HG02798 (cell line): ENCODE results near the gene UNK.
"Not testable (repeated sequence)": the region's sequence is repeated elsewhere in the genome, so short reads cannot be mapped to it uniquely, and the experiment has no call there.

ENCODE experiments used
- ATAC-seq: cut with Tn5 transposase; IDR thresholded peaks from one replicate; pipeline ENCODE4 v1.9.1; 2021; ENCODE audit warnings: mild to moderate bottlenecking; ENCODE audit not compliant: unreplicated experiment, poor library complexity

The UNK gene

DNA sequence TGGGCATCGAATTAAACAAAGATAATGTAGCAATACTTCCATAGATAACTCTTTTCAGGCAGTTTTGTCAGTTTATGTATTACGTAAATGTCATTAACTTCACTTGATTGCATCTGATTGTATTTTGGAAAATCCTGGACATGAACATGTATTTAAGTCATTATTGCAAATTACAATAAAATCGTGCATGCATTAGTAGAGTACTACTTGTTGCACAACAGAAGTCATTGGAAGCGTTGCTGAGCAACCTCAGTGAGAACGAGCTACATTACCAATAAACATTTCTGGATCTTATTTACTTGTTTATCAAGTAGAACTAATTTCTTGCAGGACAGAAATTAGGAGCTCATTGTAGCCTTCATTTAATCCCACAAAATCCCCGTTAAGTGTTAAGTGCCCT lies 6.6 kb downstream of the UNK start:
- no peak for ATAC-seq

DNA sequence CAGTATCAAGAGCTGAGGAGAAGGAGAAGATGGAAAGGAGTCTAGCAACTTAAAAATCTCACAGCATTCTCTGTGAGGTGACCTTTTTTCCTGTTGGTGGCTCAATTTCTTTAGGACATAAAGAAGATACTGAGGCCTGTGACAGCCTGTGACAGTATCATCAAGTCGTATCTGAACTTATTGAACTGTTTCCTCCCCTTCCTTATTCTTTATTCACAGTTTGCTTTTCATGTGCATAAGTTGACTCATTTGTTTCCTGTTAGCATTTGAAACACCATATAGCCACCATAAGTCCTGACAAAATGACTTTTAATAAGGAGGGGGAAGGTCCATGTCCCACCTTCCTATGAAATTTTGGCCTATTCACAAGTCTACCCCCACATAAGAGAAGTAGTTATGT lies 8.9 kb downstream of the UNK start:
- no peak for ATAC-seq

DNA sequence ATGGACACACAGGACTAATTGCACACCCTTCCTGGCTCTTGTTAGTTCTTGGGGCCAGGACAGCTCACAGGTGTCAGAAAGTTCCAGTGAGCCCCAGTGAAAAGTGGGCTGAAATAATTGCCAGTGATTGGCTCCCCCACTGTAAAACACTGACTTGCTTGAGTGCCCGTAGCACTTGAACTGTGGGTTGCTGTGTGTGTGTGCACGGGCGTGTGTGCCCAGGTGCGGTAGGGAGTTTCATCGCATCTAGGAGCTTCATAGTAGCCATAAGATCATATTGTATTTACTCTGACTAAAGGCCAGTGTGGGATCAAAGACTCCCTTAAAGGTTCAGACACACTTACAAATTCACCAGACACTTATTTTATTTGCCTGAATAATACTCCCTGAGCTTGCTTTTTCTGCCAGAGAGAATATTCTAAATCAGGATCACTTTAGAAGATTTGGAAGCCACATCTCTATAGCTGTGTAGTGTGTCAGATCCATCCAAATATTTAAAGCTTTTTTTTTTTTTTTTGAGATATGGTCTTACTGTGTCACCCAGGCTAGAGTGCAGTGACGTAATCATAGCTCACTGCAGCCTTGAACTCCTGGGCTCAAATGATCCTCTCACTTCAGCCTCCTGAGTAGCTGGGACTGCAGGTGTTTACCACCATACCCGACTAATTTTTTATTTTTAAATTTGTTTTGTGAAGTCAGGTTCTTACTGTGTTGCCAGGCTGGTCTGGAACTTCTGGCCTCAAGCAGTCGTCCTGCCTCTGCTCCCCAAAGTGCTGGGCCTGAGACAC lies 11.4 kb downstream of the UNK start:
- ATAC-seq = no peak

DNA sequence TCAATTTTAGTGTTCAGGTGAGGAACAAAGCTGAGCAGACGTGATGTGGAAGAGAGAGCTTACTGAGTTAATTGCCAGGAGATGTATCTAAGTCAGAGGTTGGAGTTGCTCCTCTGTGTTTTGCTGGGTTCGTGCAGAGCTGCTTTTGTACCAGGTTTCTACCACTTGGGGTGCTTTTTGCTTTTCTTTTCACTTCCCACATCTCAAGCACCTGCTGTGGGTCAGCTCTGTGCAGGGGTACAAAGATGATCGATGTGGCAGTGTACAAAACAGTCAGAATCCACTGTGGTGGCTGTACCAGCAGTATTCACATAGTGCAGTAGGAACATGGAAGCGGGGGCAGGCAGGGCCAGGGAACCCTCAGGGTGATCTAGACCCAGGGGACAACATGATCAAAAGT lies 14.8 kb downstream of the UNK start:
- ATAC-seq = no peak

DNA sequence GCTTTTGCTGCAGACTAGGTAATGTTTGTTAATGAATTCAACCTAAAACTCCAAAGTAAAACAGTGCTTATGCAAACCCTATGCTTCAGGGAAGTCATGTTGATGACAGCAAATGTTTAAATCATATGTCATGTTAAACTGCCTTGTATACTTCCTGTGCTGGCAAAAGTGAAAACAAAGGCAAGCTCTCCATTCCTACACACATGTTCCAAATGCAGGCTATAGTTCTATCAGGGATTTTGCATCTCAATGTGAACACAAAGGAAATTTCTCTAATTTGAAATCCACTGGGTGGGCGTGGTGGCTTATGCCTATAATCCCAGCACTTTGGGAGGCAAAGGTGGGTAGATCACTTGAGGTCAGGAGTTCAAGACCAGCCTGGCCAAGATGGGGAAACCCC lies 19.3 kb downstream of the UNK start:
- no peak for ATAC-seq

DNA sequence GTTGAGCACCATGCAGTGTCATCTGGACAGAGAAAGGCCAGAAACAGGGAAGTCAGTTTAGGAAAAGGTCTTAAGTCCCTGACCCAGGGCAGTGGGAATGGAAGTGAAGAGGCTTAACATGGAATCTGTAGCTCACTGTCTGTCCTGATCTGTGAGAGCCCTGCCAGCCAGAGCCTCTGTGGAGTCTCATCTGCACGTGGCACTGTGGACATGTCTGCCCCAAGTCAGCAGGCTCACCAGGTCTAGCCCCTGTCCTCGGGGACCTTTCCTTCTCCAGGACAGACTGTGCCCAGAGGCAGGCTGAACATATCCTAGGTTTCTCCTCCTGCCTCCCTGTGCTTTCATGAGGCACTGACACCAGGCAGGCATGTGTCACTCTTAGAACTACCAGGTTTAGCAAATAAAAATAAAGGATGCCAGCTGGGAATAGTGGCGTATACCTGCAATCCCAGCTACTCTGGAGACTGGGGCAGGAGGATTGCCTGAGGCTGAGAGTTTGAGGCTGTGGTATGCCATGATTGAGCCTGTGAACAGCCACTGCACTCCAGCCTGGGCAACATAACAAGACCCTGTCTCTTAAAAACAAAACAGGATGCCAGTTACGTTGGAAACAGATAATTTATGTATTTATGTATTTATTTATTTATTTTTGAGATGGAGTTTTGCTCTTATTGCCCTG lies 22.4 kb downstream of the UNK start:
- ATAC-seq = no peak

DNA sequence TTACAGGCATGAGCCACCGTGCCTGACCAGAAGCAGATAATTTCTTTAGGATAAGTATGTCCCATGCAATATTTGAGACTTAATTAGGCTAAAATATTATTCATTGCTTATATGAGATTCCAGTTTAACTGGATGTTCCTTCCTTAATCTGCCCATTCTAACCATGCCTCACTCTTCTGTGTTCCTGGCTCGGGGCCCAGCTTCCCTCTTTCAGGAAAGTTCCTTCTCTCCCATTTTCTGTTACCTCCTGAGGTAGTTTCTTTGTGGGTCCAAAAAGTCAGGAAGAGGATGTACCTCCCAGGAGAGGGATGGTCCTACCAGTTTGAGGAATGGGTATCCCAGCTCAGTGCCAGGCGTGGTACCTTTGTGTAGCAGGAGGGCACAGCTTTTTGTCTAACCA lies 23.3 kb downstream of the UNK start:
- ATAC-seq = no peak

DNA sequence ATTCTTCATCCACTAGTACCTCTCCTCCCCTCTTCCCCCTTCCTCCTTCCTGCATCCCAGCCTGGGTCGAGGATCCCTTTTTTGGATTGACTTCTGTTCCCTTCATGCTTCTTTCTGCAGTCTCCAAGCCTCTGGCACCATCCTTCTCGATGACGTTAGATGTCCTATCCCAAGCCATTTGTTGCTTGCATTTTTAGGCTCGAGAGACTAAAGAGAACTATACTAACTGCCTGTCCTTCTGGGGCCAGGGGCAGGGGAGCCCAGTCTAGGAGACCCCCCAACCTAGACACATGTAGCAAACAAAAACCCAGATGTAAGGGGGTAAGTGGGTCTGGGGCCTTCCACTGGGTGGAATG lies 23.9 kb downstream of the UNK start:
- ATAC-seq = no peak

DNA sequence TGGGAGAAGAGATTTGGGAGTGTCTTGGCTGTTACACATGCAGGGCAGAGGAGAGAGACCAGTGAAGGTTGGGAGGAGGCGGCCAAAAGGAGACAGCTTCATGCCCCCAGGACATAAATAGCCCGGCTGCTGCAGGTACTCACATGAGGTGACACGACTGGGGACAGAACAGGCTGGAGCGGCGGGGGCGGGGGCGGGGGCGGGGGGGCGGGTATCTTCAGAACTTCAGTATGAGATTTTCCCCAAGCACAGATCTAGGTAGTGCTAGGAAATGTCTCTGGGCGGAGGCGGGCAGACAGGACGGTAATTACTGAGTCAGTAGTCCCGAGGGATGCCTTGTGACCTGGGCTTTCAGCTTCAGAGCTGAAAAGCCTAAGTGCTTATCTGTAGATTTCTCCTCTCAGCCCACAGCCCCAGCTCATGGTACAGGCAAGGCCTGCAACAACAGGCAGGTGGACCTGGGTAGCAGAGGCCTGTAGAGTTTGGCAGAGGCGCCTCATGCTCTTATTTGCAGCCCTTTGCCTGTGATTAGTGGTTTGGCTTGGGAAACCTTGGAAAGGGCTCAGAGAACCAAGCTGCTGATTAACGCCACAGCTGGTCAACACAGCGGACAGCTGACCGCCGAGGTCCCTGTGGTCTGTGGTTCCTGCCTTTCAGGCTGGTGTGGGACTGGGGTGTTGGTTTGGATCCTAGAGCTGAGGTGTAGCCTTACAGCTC lies 24.5 kb downstream of the UNK start:
- ATAC-seq = peak; percentile 72

DNA sequence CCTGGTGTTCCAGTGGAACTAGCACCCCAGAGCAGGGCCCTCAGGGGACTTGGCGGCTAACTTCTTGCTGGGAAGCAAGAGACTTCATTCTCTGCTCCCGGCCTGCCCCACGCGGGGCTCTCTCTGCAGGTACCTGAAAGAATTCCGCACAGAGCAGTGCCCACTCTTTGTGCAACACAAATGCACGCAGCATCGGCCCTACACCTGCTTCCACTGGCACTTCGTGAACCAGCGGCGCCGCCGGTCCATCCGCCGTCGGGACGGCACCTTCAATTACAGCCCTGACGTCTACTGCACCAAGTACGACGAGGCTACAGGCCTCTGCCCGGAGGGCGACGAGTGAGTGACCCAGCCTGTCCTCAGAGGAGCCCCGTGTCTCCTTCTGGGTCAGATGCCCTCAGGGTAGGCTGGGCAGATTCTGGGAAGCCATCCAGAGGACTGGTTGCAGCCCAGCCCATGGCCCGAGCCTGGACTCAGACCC lies 25.1 kb downstream of the UNK start:
- no peak for ATAC-seq

DNA sequence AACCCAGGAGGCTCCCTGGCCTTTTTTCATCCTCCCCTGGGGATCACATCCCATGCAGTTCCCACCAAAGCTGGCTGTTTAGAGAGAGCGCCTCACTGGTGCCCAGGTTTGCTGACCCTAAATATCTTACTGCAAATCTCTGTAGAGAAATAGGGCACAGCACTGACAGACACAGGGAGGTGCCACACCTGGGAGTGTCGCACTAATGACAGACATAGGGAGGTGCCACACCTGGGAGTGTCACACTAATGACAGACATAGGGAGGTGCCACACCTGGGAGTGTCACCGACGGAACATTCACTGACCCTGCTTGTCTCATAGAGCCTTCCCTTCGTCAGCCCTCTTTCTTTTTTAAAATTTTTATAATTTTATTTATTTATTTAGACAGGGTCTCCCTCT lies 25.6 kb downstream of the UNK start:
- ATAC-seq = no peak

DNA sequence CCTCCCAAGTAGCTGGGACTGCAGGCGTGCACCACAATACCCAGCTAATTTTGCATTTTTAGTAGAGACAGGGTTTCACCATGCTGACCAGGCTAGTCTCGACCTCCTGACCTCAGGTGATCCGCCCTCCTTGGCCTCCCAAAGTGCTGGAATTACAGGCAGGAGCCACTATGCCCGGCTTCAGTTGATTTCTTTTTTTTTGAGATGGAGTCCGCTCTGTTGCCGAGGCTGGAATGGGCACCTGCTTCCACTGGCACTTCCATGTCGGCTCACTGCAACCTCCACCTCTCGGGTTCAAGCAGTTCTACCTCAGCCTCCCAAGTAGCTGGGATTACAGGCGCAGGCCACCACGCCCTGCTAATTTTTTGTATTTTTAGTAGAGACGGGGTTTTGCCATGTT lies 26.1 kb downstream of the UNK start:
- not testable (repeated sequence) for ATAC-seq

DNA sequence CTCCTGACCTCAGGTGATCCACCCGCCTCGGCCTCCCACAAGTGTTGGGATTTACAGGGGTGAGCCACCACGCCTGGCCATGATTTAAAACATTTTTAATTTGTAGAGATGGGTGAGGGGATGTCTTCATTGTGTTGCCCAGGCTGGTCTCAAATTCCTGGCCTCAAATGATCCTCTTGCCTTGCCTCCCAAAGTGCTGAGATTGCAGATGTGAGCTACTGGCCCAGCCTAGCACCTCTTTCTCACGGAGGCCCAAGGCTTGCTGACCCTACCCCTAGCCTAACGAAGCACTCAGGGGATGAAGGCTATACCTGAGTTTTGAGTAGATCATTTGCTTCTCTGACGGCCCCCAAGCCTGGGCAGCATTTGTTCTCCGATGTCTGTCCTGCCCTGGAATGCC lies 26.6 kb downstream of the UNK start:
- no peak for ATAC-seq

DNA sequence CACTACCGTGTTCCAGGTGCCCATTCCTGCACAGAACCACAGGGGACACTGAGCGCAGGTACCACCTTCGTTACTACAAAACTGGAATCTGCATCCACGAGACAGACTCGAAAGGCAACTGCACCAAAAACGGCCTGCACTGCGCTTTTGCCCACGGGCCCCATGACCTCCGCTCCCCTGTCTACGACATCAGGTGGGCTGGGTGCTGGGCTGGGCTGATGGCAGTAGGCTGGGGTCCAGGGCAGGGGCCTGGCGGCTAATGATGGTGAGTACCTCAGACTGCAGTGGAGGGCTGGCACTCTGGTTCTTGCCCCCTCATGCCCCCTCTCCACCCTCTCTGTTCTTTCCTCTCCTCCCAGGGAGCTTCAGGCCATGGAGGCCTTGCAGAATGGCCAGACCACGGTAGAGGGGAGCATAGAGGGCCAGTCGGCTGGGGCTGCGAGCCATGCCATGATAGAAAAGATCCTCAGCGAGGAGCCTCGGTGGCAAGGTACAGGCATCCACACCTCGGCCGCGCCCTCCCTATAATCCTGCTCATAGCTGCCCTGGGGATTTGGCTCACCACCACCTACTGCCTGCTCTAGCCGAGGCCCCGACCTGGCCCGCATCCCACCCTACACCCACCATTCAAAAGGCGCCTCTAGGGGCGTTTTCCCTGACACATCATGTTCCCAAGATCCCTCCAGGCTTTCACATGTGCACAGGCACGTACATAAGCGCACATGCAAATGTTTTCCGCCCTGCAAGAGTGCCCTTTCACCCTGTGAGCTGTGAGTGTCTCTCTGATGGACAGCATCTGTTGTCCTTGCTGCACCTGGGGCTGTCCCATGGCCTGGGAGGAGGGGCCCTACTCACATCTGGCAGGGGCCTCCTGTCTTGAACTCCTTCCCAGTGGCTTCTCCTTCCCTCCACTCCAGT lies 27.7 kb downstream of the UNK start:
- ATAC-seq = no peak

DNA sequence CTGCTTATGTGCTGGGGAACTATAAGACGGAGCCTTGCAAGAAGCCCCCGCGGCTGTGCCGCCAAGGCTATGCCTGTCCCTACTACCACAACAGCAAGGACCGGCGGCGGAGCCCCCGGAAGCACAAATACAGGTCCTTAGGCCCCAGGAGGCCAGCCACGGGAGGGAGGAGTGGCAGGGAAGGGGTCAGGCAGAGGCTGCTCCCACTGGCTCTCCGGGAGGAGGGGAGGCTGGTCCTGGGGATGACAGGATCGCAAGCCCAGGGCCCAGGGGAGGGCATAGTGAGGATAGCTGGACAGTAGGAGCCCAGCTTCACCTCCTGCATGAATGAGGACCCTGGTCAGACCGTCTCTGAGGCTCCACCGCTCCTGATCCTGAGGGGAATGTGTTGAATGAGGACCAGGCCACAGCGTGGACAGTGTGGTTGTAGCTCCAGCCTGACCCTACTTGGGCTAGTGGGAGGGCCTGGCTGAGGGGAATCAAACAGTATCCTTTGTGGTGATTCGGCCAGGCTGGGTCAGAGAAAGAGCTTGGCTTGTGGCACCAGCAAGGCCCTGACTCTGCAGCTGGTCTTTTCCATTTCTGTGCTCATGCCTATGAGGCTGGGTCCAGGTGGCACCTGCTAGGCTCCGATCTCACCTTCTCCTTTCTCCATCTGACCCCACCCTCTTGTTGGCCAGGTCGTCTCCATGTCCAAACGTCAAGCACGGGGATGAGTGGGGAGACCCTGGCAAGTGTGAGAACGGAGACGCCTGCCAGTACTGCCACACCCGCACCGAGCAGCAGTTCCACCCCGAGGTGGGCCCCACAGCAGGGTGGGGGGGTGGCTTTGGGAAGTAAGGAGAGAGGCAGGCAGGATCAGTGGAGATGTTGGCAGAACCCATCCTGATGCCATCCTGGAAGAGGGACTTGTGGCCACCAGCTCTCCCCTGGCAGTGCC lies 28.7 kb downstream of the UNK start:
- ATAC-seq = no peak

DNA sequence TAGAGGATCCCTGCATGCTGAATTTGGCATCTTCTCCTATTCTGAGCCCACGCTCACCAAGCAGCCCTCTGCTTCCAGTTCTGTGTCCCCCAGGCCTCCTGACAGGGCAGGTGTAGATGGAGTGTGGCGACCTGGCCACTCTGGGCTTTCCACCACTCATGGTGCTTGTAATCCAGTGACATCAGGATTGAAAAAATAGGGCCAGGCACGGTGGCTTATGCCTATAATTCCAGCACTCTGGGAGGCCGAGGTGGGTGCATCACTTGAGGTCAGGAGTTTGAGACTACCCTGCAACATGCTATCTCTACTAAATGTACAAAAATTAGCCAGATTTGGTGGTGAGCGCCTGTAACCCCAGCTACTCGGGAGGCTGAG lies 29.4 kb downstream of the UNK start:
- no peak for ATAC-seq

DNA sequence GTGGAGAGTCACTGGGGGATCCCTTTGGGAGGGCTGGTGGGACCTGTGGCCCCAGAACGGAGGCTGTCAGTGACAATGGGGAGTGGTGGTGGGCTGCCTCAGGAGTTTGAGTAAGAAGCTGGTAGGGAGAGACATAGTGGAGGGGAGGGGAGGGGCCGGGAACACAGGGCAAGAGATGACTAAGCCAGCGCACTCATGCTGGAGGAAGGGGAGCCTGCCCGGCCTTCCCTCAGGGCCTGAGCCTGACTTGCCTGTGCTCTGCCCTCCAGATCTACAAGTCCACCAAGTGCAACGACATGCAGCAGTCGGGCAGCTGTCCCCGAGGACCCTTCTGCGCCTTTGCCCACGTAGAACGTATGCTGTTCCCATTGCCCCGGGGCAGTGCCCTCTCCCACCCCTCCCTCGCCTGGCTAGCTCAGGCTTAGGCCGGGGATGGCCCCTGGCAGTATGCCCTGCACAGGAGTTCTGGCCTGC lies 30.3 kb downstream of the UNK start:
- ATAC-seq = no peak

DNA sequence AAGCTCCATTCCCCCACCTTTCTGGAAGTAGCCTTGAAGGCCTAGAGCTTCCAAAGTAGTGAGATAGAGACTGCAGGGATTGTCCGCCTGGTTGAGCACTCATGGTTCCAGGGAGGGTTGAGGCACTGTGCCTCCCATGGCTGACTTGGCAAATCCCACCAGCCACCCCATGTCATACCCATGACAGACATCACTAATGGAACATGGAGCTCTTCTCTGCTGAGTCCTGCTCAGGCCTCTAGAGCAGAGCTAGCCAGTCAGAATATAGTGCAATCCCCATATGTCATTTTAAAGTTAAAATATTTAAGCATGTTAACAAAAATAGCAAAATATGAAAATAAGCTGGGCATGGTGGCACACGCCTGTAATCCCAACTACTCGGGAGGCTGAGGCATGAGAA lies 30.8 kb downstream of the UNK start:
- no peak for ATAC-seq

DNA sequence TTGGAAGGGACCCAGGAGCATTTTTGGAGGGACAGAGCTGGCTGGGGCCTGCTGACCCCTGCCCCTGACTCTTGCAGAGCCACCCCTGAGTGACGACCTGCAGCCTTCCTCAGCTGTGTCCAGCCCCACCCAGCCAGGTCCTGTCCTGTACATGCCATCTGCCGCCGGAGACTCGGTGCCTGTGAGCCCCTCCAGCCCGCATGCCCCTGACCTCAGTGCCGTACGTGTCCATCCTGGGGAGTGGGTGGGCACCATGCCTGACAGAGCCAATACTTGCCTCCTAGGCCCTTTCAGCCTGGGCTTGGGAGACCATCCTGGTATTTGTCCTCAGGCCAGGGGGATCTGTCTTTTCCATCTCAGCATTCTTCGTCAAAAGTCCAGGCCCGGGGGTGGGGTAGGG lies 32.1 kb downstream of the UNK start:
- ATAC-seq = no peak
